Osteoblast (primary cell): ENCODE results near the gene UNC13D. TPM values are rescaled to one million over a fixed set of nuclear protein-coding genes. Genes with fewer than 3 reads are reported as not detected.

ENCODE experiments used
- DNase-seq: peaks from one replicate; pipeline ENCODE4 v3.0.0; 2011; ENCODE audit warnings: low spot score, mixed read lengths; ENCODE audit not compliant: insufficient read length; ENCODE audit errors: missing footprints
- H2AFZ ChIP-seq: 2 replicates; pipeline ENCODE4 v1.6.0; 2011; ENCODE audit warnings: mild to moderate bottlenecking, low read length
- H3K27ac ChIP-seq: 2 replicates; pipeline ENCODE4 v1.5.1; 2011; ENCODE audit warnings: mild to moderate bottlenecking, low read depth, low read length, moderate library complexity
- H3K27me3 ChIP-seq: 2 replicates; pipeline ENCODE4 v1.6.0; 2012; ENCODE audit warnings: mild to moderate bottlenecking, control low read depth, inconsistent platforms, low read length, moderate library complexity; ENCODE audit not compliant: insufficient read depth
- H3K36me3 ChIP-seq: 2 replicates; pipeline ENCODE4 v1.5.1; 2011; ENCODE audit warnings: mild to moderate bottlenecking, low read length, control low read depth, moderate library complexity; ENCODE audit not compliant: insufficient read depth
- H3K4me1 ChIP-seq: 2 replicates; pipeline ENCODE4 v1.5.1; 2011; ENCODE audit warnings: mild to moderate bottlenecking, low read length, control low read depth, moderate library complexity; ENCODE audit not compliant: insufficient read depth
- H3K4me2 ChIP-seq: 2 replicates; pipeline ENCODE4 v1.6.0; 2011; ENCODE audit warnings: mild to moderate bottlenecking, low read length; ENCODE audit not compliant: insufficient read depth
- H3K4me3 ChIP-seq: fragments of 200-600 bp; sonication (generic); 3 replicates; pipeline ENCODE4 v1.5.1; 2012; ENCODE audit warnings: mild to moderate bottlenecking, low read length, inconsistent platforms; ENCODE audit not compliant: insufficient read depth
- H3K79me2 ChIP-seq: 2 replicates; pipeline ENCODE4 v1.6.0; 2012; ENCODE audit warnings: mild to moderate bottlenecking, low read length, control low read depth, inconsistent platforms; ENCODE audit not compliant: insufficient read depth
- H3K9me3 ChIP-seq: 2 replicates; pipeline ENCODE4 v1.5.1; 2011; ENCODE audit warnings: low read depth, low read length, control low read depth
- H4K20me1 ChIP-seq: 2 replicates; pipeline ENCODE4 v1.6.0; 2012; ENCODE audit warnings: mild to moderate bottlenecking, low read length, control low read depth; ENCODE audit not compliant: insufficient read depth
- total RNA-seq: library from RNA; depleted of rRNA; stranded (reverse); fragments of >200 nt; gene quantifications from 2 replicates; pipeline ENCODE4 v1.2.3, GENCODE V29; 2012
- TF ChIP-seq, protein P1 (sequence below): IDR thresholded peaks from 2 replicates; pipeline ENCODE4 v1.5.1; 2011; ENCODE audit warnings: mild to moderate bottlenecking, low read depth, low read length, moderate library complexity; ENCODE audit errors: extremely low read depth

The UNC13D gene
- total RNA-seq, 1 donor, result 1.1 TPM

DNA sequence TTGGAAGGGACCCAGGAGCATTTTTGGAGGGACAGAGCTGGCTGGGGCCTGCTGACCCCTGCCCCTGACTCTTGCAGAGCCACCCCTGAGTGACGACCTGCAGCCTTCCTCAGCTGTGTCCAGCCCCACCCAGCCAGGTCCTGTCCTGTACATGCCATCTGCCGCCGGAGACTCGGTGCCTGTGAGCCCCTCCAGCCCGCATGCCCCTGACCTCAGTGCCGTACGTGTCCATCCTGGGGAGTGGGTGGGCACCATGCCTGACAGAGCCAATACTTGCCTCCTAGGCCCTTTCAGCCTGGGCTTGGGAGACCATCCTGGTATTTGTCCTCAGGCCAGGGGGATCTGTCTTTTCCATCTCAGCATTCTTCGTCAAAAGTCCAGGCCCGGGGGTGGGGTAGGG, 27.5 kb downstream of the UNC13D start:
- H3K4me3 ChIP-seq, result no peak overlapping the region
- peaks cover 12% of the 10 kb centered on the region for H3K4me1 ChIP-seq
- H3K79me2 ChIP-seq, result no peaks in the 10 kb centered on the region
- H3K27me3 ChIP-seq, result no peaks in the 10 kb centered on the region
- DNase-seq, result no peak
- no peaks in the 10 kb centered on the region for H3K9me3 ChIP-seq
- H2AFZ ChIP-seq, result no peak overlapping the region
- peaks cover 67% of the 10 kb centered on the region for H3K36me3 ChIP-seq
- no peak overlapping the region for H3K4me2 ChIP-seq
- H4K20me1 ChIP-seq, result no peaks in the 10 kb centered on the region
- TF ChIP-seq, protein P1, sequence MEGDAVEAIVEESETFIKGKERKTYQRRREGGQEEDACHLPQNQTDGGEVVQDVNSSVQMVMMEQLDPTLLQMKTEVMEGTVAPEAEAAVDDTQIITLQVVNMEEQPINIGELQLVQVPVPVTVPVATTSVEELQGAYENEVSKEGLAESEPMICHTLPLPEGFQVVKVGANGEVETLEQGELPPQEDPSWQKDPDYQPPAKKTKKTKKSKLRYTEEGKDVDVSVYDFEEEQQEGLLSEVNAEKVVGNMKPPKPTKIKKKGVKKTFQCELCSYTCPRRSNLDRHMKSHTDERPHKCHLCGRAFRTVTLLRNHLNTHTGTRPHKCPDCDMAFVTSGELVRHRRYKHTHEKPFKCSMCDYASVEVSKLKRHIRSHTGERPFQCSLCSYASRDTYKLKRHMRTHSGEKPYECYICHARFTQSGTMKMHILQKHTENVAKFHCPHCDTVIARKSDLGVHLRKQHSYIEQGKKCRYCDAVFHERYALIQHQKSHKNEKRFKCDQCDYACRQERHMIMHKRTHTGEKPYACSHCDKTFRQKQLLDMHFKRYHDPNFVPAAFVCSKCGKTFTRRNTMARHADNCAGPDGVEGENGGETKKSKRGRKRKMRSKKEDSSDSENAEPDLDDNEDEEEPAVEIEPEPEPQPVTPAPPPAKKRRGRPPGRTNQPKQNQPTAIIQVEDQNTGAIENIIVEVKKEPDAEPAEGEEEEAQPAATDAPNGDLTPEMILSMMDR, result no peak
- H3K27ac ChIP-seq, result no peak overlapping the region

DNA sequence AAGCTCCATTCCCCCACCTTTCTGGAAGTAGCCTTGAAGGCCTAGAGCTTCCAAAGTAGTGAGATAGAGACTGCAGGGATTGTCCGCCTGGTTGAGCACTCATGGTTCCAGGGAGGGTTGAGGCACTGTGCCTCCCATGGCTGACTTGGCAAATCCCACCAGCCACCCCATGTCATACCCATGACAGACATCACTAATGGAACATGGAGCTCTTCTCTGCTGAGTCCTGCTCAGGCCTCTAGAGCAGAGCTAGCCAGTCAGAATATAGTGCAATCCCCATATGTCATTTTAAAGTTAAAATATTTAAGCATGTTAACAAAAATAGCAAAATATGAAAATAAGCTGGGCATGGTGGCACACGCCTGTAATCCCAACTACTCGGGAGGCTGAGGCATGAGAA, 28.8 kb downstream of the UNC13D start:
- Histone ChIP-seq H3K4me3 (no peak overlapping the region), H3K9me3 (no peaks in the 10 kb centered on the region), H3K79me2 (no peaks in the 10 kb centered on the region), H3K36me3 (peaks cover 61% of the 10 kb centered on the region), H3K4me2 (no peak overlapping the region), H4K20me1 (no peaks in the 10 kb centered on the region), H3K27me3 (no peaks in the 10 kb centered on the region), H3K4me1 (peaks cover 12% of the 10 kb centered on the region), H3K27ac (peak overlapping the region; percentile 65), H2AFZ (peak overlapping the region; percentile 66)
- DNase-seq, result peak; percentile 54
- TF ChIP-seq, protein P1, result no peak

DNA sequence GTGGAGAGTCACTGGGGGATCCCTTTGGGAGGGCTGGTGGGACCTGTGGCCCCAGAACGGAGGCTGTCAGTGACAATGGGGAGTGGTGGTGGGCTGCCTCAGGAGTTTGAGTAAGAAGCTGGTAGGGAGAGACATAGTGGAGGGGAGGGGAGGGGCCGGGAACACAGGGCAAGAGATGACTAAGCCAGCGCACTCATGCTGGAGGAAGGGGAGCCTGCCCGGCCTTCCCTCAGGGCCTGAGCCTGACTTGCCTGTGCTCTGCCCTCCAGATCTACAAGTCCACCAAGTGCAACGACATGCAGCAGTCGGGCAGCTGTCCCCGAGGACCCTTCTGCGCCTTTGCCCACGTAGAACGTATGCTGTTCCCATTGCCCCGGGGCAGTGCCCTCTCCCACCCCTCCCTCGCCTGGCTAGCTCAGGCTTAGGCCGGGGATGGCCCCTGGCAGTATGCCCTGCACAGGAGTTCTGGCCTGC, 29.3 kb downstream of the UNC13D start:
- peak overlapping the region; percentile 65 for H3K27ac ChIP-seq

DNA sequence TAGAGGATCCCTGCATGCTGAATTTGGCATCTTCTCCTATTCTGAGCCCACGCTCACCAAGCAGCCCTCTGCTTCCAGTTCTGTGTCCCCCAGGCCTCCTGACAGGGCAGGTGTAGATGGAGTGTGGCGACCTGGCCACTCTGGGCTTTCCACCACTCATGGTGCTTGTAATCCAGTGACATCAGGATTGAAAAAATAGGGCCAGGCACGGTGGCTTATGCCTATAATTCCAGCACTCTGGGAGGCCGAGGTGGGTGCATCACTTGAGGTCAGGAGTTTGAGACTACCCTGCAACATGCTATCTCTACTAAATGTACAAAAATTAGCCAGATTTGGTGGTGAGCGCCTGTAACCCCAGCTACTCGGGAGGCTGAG, 30.2 kb downstream of the UNC13D start:
- DNase-seq, result no peak
- H3K4me1 ChIP-seq, result peaks cover 25% of the 10 kb centered on the region
- H4K20me1 ChIP-seq, result peaks cover 11% of the 10 kb centered on the region
- no peaks in the 10 kb centered on the region for H3K9me3 ChIP-seq
- no peak overlapping the region for H3K4me2 ChIP-seq
- H3K79me2 ChIP-seq, result no peaks in the 10 kb centered on the region
- no peak overlapping the region for H3K27ac ChIP-seq
- TF ChIP-seq, protein P1, result no peak
- peaks cover 47% of the 10 kb centered on the region for H3K36me3 ChIP-seq
- H3K4me3 ChIP-seq, result no peak overlapping the region
- no peak overlapping the region for H2AFZ ChIP-seq
- no peaks in the 10 kb centered on the region for H3K27me3 ChIP-seq

More for the DNA sequence above, 29.3 kb downstream of the UNC13D start:
- TF ChIP-seq, protein P1, result no peak
- Histone ChIP-seq H2AFZ (peak overlapping the region; percentile 66), H3K9me3 (no peaks in the 10 kb centered on the region), H3K4me1 (peaks cover 15% of the 10 kb centered on the region), H3K36me3 (peaks cover 56% of the 10 kb centered on the region), H3K79me2 (no peaks in the 10 kb centered on the region), H4K20me1 (peaks cover 2% of the 10 kb centered on the region), H3K4me2 (no peak overlapping the region), H3K27me3 (no peaks in the 10 kb centered on the region), H3K4me3 (no peak overlapping the region)
- DNase-seq, result peak; percentile 99
